Measurements from ENCODE around the gene PADI6.
"Not testable (repeated sequence)": the region's sequence is repeated elsewhere in the genome, so short reads cannot be mapped to it uniquely, and the experiment has no call there.

Gene PADI6

DNA sequence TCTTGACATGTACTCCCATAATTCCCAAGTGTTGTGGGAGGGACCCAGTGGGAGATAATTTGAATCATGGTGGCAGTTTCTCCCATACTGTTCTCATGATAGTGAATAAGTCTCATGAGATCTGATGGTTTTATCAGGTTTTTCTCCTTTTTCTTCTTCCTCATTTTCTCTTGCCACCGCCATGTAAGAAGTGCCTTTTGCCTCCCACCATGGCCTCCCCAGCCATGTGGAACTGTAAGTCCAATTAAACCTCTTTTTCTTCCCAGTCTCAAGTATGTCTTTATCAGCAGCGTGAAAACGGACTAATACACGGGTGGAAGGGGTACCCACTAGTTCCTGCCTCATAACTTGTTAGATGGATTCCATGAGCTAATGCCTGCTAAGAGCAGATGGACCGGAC is 26.5 kb upstream of the PADI6 start:
- H3K27ac ChIP-seq (ENCODE audit: low read depth, low read length); H3K9me3 ChIP-seq (ENCODE audit: control insufficient read depth in 5 of 5, low read length in 5 of 5); H3K4me1 ChIP-seq (ENCODE audit: control insufficient read depth in 5 of 5, insufficient read depth in 5 of 5, low read length in 5 of 5); H3K36me3 ChIP-seq (ENCODE audit: control insufficient read depth in 5 of 5, insufficient read depth in 5 of 5, low read length in 5 of 5); H3K4me3 ChIP-seq (ENCODE audit: low read depth in 1 of 5, low read length in 5 of 5); H3K9ac ChIP-seq (ENCODE audit: low read length in 5 of 5): not testable (repeated sequence)
- peaks cover 8 to 30% (median 22%) of the 10 kb centered on the region in 5 donors for H3K27me3 ChIP-seq (ENCODE audit: control insufficient read depth in 5 of 5, insufficient read depth in 4 of 5, low read length in 5 of 5)

DNA sequence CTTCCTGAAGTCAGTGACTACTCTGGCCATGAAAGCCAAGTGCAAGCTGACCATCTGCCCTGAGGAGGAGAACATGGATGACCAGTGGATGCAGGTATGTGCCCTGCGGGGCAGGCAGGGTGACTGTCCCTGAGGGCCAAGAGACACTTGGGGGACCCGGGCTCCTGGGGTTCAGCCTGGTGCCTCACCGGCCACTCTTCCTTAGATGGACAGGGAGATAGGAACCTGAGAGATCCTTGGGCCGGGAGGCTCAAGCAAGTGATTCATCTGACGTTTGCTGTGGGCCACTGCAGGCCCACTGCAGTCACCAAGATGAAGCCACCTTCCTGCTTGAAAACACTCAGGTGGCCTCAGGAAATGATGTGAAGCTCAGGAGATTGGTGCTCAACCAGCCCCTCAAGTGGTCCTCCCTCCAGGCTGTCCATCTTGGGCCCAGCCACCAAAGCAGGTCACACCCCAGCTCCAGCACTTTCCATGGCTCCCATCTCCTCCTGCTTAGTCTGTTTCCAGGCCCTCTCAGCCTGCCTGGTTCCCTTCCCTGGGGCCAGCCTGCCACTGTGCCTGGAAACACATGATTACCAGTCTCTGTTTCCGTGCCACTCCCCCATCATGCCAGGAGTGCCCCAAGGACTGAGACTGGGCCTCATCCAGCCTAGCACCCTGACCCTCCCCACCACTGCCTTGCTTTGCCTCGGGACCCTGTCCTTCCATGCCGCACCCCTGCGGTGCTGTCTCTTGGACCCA is 25.8 kb upstream of the PADI6 start:
- no peak overlapping the region for H3K4me3 ChIP-seq (ENCODE audit: low read depth in 1 of 5, low read length in 5 of 5)
- H3K27me3 ChIP-seq (ENCODE audit: control insufficient read depth in 5 of 5, insufficient read depth in 4 of 5, low read length in 5 of 5) = peaks cover 8 to 30% (median 22%) of the 10 kb centered on the region in 5 donors
- H3K4me1 ChIP-seq (ENCODE audit: control insufficient read depth in 5 of 5, insufficient read depth in 5 of 5, low read length in 5 of 5) = no peaks in the 10 kb centered on the region
- H3K27ac ChIP-seq (ENCODE audit: low read depth, low read length) = no peak overlapping the region
- no peak overlapping the region for H3K9ac ChIP-seq (ENCODE audit: low read length in 5 of 5)
- no peaks in the 10 kb centered on the region for H3K9me3 ChIP-seq (ENCODE audit: control insufficient read depth in 5 of 5, low read length in 5 of 5)
- H3K36me3 ChIP-seq (ENCODE audit: control insufficient read depth in 5 of 5, insufficient read depth in 5 of 5, low read length in 5 of 5) = no peaks in the 10 kb centered on the region

DNA sequence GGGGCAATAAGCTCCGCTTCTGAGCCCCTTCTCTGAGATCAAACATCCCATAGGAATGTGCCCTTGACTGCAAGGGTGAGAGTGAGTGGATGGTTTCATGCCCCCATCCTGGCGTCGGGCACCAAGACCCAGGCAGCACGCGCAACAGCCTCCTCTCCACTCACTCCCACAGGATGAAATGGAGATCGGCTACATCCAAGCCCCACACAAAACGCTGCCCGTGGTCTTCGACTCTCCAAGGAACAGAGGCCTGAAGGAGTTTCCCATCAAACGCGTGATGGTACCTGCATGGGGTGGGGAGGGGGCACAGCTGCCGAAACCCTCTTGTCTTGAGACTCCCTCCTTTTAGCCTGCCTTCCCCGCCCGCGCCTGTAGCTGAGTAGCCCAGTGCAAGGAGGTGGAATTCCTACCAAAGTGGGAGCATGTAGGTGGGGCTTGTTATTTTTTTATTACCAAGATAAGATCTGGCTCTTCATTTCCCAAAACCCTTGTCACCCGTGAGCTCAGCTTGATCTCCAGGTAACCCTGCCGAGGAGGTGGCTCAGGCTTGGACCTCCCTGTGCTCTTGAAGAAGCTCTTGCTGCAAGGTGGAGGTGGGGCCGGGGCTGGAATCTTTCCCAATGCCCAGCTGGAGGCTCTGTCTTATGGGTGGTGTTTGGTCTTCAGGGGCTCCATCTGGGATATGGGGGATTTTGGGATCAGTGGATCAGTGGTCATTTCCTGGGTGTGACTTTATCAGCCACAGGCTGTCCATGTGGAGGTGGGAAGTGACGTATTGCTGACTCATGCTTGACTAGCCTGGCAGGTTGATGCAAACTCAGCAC is 24.0 kb upstream of the PADI6 start:
- H3K4me3 ChIP-seq (ENCODE audit: low read depth in 1 of 5, low read length in 5 of 5) = no peak overlapping the region
- no peak overlapping the region for H3K9ac ChIP-seq (ENCODE audit: low read length in 5 of 5)
- no peaks in the 10 kb centered on the region for H3K4me1 ChIP-seq (ENCODE audit: control insufficient read depth in 5 of 5, insufficient read depth in 5 of 5, low read length in 5 of 5)
- no peak overlapping the region for H3K27ac ChIP-seq (ENCODE audit: low read depth, low read length)
- no peaks in the 10 kb centered on the region for H3K36me3 ChIP-seq (ENCODE audit: control insufficient read depth in 5 of 5, insufficient read depth in 5 of 5, low read length in 5 of 5)
- H3K27me3 ChIP-seq (ENCODE audit: control insufficient read depth in 5 of 5, insufficient read depth in 4 of 5, low read length in 5 of 5) = peaks cover 10 to 33% (median 28%) of the 10 kb centered on the region in 5 donors
- H3K9me3 ChIP-seq (ENCODE audit: control insufficient read depth in 5 of 5, low read length in 5 of 5) = no peaks in the 10 kb centered on the region

DNA sequence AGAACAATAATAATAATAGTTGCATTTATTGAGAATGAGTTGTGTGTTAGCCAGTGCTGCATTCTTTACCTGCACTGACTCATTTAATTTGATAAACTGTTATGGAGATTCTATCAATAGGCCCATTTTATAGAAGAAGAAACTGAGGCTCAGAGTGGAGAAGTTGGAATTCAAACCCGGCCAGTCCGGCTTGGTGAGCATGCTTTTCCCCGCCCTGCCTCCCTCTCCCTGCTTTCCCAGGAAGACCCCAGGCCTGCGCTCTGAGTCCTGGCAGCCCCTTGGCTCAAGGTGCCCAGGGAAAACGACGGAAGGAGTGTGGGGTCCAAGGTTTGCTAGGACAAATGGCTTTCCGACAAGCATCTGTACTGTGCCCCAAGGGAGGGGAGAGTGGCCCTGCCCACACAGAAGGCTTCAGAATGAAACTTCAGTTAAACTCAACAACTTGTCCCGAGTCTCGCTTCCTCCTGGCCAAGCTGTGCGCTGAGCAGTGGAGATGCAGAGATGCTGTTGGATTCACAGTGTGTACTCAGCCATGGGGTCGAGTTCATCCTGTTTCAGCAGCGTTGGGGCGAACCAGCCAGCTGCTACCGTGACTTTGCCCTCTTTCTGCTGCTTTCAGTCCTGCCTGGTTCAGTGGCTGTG is 23.3 kb upstream of the PADI6 start:
- Histone ChIP-seq H3K36me3 (ENCODE audit: control insufficient read depth in 5 of 5, insufficient read depth in 5 of 5, low read length in 5 of 5) (no peaks in the 10 kb centered on the region), H3K9ac (ENCODE audit: low read length in 5 of 5) (no peak overlapping the region), H3K27ac (ENCODE audit: low read depth, low read length) (no peak overlapping the region), H3K4me3 (ENCODE audit: low read depth in 1 of 5, low read length in 5 of 5) (no peak overlapping the region), H3K4me1 (ENCODE audit: control insufficient read depth in 5 of 5, insufficient read depth in 5 of 5, low read length in 5 of 5) (no peaks in the 10 kb centered on the region), H3K9me3 (ENCODE audit: control insufficient read depth in 5 of 5, low read length in 5 of 5) (no peaks in the 10 kb centered on the region), H3K27me3 (ENCODE audit: control insufficient read depth in 5 of 5, insufficient read depth in 4 of 5, low read length in 5 of 5) (peaks cover 10 to 36% (median 28%) of the 10 kb centered on the region in 5 donors)

DNA sequence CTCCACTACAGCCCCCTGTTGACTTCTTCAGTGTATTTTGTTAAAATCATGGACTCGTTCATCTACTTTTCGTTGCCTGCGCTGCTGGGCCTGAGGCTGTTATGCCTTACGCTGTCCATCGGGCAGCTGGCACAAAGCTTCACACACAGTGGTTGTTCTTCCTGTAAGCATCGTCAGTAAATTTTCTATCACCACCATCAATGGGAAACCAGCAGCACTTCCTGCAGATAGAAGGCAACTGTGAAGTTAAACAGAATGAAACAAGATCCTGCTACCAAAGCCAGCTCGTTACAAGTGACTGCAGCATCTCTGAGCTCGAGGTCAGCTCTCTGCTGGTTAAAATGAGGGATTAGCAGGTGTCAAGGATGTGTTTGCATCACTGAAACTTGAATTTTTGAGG is 21.9 kb upstream of the PADI6 start:
- Histone ChIP-seq H3K27me3 (ENCODE audit: control insufficient read depth in 5 of 5, insufficient read depth in 4 of 5, low read length in 5 of 5) (peaks cover 10 to 40% (median 28%) of the 10 kb centered on the region in 5 donors), H3K9me3 (ENCODE audit: control insufficient read depth in 5 of 5, low read length in 5 of 5) (no peaks in the 10 kb centered on the region), H3K4me3 (ENCODE audit: low read depth in 1 of 5, low read length in 5 of 5) (no peak overlapping the region), H3K4me1 (ENCODE audit: control insufficient read depth in 5 of 5, insufficient read depth in 5 of 5, low read length in 5 of 5) (no peaks in the 10 kb centered on the region), H3K36me3 (ENCODE audit: control insufficient read depth in 5 of 5, insufficient read depth in 5 of 5, low read length in 5 of 5) (no peaks in the 10 kb centered on the region), H3K9ac (ENCODE audit: low read length in 5 of 5) (no peak overlapping the region), H3K27ac (ENCODE audit: low read depth, low read length) (no peak overlapping the region)

DNA sequence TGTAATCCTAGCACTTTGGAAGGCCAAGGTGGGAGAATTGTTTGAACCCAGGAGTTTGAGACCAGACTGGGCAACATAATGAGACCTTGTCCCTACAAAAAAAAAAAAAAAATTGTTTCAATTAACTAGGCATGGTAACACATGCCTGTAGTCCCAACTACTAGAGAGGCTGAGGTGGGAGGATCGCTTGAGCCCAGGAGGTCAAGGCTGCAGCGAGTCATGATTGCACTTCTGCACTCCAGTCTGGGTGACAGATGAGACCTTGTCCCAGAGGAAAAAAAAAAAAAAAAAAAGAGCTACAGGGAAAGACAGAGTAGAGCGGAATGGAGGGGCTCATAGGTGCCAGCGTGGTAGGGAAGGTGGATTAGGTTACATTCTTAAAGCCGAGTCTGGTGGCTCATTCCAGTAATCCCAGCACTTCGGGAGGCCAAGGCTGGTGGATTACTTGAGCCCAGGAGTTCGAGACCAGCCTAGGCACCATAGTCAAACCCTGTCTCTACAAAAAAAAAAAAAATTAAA is 21.0 kb upstream of the PADI6 start:
- H3K9ac ChIP-seq (ENCODE audit: low read length in 5 of 5) = no peak overlapping the region
- peaks cover 10 to 41% (median 28%) of the 10 kb centered on the region in 5 donors for H3K27me3 ChIP-seq (ENCODE audit: control insufficient read depth in 5 of 5, insufficient read depth in 4 of 5, low read length in 5 of 5)
- no peaks in the 10 kb centered on the region for H3K9me3 ChIP-seq (ENCODE audit: control insufficient read depth in 5 of 5, low read length in 5 of 5)
- no peaks in the 10 kb centered on the region for H3K36me3 ChIP-seq (ENCODE audit: control insufficient read depth in 5 of 5, insufficient read depth in 5 of 5, low read length in 5 of 5)
- H3K27ac ChIP-seq (ENCODE audit: low read depth, low read length) = no peak overlapping the region
- no peaks in the 10 kb centered on the region for H3K4me1 ChIP-seq (ENCODE audit: control insufficient read depth in 5 of 5, insufficient read depth in 5 of 5, low read length in 5 of 5)
- no peak overlapping the region for H3K4me3 ChIP-seq (ENCODE audit: low read depth in 1 of 5, low read length in 5 of 5)

DNA sequence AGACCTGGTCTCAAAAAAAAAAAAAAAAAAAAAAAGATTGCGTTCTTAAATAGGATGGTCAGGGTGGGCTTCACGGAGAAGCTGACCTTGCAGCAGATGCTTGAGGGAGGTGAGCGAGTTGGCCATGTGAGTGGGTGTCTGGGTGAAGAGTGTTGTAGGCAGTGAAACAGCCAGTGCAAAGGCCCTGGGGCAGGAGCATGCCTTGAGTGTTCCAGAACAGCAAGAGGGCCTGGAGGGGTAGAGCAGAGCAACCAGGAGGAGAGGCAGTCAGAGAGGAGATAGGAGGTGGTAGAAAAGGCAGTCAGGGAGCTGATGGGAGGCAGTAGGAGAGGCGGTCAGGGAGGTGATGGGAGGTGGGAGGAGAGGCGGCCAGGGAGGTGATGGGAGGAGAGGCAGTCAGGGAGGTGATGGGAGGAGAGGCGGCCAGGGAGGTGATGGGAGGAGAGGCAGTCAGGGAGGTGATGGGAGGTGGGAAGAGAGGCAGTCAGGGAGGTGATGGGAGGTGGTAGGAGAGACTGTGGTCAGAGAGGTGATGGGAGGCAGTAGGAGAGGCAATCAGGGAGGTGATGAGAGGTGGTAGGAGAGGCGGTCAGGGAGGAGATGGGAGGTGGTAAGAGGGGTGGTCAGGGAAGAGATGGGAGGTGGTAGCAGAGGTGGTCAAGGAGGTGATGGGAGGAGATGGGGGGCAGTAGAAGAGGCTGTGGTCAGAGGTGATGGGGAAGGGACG is 20.2 kb upstream of the PADI6 start:
- H3K9ac ChIP-seq (ENCODE audit: low read length in 5 of 5) = no peak overlapping the region
- no peak overlapping the region for H3K27ac ChIP-seq (ENCODE audit: low read depth, low read length)
- no peaks in the 10 kb centered on the region for H3K36me3 ChIP-seq (ENCODE audit: control insufficient read depth in 5 of 5, insufficient read depth in 5 of 5, low read length in 5 of 5)
- H3K27me3 ChIP-seq (ENCODE audit: control insufficient read depth in 5 of 5, insufficient read depth in 4 of 5, low read length in 5 of 5) = peaks cover 8 to 40% (median 24%) of the 10 kb centered on the region in 5 donors
- no peaks in the 10 kb centered on the region for H3K4me1 ChIP-seq (ENCODE audit: control insufficient read depth in 5 of 5, insufficient read depth in 5 of 5, low read length in 5 of 5)
- no peak overlapping the region for H3K4me3 ChIP-seq (ENCODE audit: low read depth in 1 of 5, low read length in 5 of 5)
- no peaks in the 10 kb centered on the region for H3K9me3 ChIP-seq (ENCODE audit: control insufficient read depth in 5 of 5, low read length in 5 of 5)

DNA sequence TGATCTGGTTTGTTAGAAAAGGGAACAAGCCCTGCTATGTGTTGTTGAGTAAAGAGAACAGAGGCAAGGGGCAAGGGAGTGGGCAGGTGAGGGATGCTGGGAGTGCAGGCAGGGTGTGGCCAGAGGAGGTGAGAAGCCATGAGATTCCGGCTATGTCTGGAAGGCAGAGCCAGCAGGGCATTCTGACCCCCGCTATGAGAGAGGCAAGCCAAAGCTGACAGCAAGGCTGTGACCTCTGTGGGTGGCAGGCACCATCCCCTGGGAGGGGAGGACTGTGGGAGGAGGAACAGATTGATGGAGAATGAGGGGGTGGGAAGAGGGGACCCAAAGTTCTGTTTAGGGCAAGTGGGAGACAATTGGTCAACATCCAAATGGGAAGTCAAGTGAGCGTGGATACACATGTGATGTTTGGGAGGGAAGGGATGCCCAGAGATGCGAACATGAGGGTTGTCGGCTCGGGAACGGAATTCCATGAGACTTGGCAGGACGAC is 19.5 kb upstream of the PADI6 start:
- H3K4me1 ChIP-seq (ENCODE audit: control insufficient read depth in 5 of 5, insufficient read depth in 5 of 5, low read length in 5 of 5) = no peaks in the 10 kb centered on the region
- H3K9ac ChIP-seq (ENCODE audit: low read length in 5 of 5) = no peak overlapping the region
- H3K4me3 ChIP-seq (ENCODE audit: low read depth in 1 of 5, low read length in 5 of 5) = no peak overlapping the region
- H3K9me3 ChIP-seq (ENCODE audit: control insufficient read depth in 5 of 5, low read length in 5 of 5) = no peaks in the 10 kb centered on the region
- peaks cover 8 to 40% (median 24%) of the 10 kb centered on the region in 5 donors for H3K27me3 ChIP-seq (ENCODE audit: control insufficient read depth in 5 of 5, insufficient read depth in 4 of 5, low read length in 5 of 5)
- no peaks in the 10 kb centered on the region for H3K36me3 ChIP-seq (ENCODE audit: control insufficient read depth in 5 of 5, insufficient read depth in 5 of 5, low read length in 5 of 5)
- no peak overlapping the region for H3K27ac ChIP-seq (ENCODE audit: low read depth, low read length)

DNA sequence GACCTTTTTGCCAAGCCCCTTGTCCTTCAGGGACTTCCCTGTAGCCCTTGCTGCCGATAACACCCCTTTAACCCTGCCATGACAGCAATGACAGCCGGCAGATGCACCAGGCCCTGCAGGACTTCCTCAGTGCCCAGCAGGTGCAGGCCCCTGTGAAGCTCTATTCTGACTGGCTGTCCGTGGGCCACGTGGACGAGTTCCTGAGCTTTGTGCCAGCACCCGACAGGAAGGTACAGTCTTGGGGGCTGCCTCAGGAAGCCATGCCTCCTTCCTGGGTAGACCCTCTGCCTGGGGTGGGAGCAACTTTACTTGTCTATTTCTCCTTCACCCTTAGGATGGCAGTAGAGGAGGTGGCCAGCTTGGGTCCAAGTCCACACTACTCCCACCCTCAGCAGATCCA is 16.1 kb upstream of the PADI6 start:
- H3K4me1 ChIP-seq (ENCODE audit: control insufficient read depth in 5 of 5, insufficient read depth in 5 of 5, low read length in 5 of 5) = no peaks in the 10 kb centered on the region
- H3K27me3 ChIP-seq (ENCODE audit: control insufficient read depth in 5 of 5, insufficient read depth in 4 of 5, low read length in 5 of 5) = peaks cover 4 to 26% (median 19%) of the 10 kb centered on the region in 5 donors
- no peak overlapping the region for H3K27ac ChIP-seq (ENCODE audit: low read depth, low read length)
- H3K36me3 ChIP-seq (ENCODE audit: control insufficient read depth in 5 of 5, insufficient read depth in 5 of 5, low read length in 5 of 5) = no peaks in the 10 kb centered on the region
- no peak overlapping the region for H3K9ac ChIP-seq (ENCODE audit: low read length in 5 of 5)
- no peaks in the 10 kb centered on the region for H3K9me3 ChIP-seq (ENCODE audit: control insufficient read depth in 5 of 5, low read length in 5 of 5)
- no peak overlapping the region for H3K4me3 ChIP-seq (ENCODE audit: low read depth in 1 of 5, low read length in 5 of 5)

All from subcutaneous abdominal adipose tissue (tissue), 5 donors.